ENCODE data around the gene RAD23B.

RAD23B gene

DNA sequence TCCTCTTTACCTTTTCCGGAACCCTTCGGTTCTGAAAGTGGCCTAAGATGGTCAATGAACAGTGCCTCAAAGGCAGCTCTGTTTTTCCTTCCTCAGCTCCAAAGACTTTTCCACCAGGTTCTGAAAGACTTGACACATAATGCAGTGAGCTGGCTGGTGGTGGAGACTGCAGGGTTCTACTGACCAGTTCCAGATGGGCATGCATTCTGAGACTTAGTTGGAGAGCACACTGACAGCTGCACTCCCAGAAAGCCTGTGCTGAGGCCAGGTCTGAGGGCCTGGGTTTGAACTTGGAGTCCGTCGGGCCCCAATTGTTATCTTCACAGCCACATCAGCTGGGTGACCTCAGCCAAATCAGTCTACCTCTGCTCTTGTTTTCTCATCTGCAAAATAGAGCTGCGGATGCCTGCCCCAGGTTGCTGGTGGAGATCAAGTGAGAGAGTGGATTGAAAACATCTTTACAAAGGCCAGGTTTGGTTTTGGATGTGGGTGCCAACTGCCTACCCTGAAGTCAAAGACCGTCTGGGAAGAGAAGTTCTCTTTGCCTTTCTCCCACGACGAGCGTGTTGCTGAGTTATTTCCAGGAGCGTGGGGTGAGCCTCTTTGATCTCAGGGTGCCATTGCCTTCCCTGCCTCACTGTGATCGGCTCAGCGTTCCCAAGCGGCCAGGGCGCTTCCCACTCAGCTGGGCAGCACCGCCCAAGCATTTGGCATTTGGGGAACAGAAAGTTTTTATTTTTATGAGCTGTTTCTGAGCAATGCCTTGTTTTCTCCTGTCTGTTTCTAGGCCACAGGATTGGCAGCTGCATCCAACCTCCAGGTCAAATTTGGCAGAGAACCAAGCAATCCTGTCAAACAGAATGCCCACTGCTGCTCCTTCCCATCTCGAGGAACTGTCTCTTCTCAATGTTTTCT lies 54.9 kb downstream of the RAD23B start:
- DNase-seq = no peak

DNA sequence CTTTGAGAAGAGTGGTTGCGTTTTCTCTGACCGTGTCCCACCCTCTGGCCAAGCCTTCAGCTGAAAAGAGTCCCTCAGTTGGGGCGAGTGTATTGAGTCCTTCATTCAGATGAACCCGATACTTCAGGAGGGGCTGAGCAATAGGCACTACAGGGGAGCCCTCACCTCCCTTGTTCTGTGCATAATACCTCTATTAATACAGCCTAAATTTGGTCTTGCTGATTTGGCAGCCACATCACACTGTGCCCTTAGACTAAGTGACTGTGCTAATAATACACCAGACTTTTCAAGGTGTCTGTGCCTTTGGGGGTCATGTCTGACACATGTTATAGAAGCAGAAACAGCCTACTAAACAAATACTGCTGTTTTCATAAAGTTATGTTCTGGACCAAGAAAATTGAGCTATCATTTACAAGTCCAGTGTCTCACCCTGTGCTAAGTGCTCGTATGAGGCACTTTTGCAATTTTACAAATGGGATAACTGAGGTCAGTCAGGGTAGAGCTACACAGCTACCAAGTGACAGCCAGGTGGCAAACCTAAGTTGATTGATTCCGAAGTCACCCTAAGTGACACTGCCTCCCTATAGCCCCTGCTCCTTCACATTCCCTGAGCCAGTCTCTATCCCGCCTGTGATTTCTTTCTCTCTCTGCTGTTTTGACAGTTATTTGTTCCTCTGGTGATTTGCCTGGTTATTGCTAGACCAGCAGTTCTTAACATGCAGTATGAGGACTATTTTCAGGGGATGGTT lies 56.0 kb downstream of the RAD23B start:
- no peak for DNase-seq

DNA sequence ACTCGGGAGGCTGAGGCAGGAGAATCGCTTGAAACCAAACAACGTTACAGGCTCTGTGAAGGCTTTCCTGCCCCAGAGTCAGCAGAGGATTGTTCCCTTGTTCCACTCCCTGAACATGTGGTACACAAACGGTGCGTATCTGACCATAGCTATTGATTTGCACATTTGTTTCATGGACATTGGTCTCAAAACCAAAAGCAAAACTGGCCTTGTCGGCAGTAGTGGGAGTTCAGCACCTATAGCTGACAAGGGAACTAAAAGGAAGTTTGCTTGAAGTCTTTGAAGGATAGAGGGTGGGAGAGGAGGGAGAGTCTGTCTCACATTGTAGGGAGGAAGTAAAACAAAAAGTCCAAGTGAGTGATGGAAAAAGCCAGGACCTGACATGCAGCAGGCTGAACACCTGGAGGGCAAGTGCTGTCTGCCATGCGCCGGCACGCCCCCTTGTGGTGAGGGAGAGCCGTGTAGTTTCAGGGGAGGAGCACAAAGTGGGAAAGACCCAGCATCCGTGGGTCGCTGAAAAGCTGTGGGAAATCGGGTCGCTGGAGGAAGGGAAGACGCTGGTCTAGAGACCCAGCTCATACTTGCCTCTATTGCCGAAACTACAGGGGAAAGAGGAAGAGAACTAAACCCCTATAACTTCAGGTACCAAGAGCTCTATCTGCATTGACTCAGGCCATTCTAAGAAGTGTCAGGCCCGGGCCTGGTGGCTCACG lies 58.0 kb downstream of the RAD23B start:
- DNase-seq = peak; percentile 49

DNA sequence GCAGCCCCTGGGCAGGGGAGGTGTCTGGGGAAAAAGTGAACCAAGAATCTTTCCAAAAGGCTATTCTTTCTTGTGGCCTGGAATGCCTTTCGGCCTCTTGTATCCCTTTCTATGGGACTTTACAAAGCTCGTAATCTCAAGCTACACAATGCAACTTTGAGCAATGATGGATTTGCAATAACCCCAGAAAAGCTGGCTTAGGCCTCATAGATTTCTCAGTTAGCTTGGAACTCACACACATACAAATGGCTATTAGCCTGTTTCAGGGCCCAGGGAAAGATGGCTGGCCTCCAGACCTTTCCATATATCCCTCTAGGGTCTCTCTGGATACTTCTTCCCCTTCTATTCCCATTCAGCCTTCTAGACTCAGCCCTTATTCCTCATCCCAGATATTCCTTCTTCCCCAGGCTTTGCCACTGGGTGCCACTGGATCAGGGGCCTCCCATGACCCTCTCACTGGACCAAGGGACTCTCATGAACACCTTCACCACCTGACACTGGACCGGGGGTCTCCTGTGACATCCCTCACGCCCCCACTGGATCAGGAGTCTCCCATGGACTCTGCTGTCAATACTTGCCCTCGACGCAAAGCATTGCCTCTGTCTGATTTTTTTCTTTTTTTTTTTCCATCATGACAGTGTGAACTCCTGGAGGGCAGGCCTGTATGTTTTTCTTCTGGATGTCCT lies 59.5 kb downstream of the RAD23B start:
- no peak for DNase-seq

DNA sequence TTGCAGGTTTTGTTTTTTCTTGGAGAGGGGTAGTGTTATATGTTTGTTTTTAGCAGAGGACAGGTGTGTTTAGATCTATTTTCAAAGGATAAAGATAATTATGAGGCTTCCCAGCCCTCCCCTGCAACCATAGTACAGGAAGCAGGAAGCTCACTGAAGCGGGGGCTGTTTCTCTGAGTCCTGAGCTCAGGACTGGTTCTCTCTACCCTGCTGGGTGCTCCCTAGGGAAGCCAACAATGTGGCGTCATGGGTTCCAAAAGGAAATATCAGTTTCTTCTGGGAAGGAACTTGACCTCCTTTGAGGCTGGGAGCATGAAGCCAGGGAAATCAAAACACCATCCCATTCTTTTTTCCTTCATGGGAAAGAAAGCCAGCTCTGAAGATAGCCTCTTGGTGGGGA lies 62.2 kb downstream of the RAD23B start:
- no peak for DNase-seq

DNA sequence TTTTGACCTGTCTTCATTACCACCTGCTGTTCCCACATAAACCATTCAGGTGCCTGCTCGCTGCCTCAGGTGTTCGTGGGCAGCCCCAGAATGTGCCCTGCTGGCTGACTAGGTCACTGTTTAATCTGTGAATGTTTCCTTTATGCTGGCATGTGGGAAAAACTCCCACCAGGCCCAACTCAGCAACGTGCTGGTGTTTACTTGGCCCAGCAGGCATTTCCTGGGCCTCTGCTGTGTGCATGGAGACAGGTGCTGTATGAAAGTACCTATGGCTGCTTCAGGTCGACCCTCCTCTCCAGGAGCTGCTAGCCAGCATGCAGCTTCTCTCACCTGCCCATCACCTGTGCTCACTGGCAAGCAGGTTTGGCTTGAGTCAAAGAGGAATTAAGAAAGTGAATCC lies 65.8 kb downstream of the RAD23B start:
- no peak for DNase-seq

DNA sequence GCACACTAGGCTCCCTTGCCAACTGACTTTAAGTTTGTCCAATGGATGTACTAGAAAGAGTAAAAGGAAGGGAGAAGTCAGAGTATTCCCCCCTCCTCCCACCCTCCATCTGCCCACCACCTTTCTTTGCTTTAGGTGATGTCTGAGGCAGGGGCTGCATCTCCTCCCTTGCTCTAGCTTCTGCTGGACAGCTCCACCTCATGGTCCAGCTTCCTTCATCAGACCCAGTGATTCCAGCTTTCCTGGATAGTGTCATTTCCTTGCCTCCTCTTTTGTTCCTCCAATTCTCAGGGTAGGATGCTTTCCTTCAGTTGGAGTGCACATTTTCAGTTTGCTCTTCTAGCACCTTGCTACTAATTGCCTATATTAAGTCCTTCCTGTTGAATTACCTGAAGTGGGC lies 67.4 kb downstream of the RAD23B start:
- DNase-seq = no peak

DNA sequence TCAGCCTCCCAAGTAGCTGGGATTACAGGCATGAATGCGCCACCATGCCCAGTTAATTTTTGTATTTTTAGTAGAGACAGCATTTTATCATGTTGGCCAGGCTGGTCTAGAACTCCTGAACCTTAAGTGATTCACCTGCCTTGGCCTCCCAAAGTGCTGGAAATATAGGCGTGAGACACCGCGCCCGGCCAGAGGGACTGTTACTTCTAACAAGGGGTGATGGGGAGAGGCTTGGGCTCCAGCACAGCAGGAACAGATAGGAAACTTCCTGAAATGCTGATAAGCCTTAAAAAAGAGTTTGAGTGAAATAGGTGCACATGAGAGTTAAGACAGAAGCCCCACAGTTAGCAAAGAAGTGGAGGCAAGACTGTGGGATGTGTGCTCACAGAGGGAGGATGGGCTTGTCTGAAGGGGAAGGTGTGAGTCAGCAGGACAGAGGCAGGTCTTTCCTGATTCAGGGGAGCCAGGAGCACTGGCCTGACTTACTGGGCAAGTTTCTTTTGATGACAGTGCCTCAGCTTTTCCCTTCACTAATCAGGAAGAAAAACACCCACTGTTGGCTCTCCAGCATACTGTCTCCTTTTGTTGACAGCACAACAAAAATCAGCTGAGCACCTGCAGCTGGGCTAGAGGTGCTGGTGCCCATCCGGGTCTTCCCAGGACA lies 68.4 kb downstream of the RAD23B start:
- DNase-seq = no peak

DNA sequence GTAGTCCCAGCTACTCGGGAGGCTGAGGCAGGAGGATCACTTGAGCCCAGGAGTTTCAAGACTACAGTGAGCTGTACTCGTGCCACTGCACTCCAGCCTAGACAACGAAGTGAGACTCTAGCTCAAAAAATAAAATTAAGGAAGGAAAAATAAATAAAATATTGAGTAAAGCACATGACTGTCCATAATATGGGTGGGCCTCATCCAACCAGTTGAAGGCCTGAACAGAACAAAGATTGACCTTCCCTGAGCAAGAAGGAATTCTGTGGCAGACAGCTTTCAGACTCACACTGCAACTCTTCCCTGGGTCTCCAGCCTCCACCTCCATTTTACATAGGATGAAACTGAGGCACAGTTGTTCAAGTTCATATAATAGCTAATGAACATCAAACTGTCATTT lies 72.3 kb downstream of the RAD23B start:
- DNase-seq = no peak

DNA sequence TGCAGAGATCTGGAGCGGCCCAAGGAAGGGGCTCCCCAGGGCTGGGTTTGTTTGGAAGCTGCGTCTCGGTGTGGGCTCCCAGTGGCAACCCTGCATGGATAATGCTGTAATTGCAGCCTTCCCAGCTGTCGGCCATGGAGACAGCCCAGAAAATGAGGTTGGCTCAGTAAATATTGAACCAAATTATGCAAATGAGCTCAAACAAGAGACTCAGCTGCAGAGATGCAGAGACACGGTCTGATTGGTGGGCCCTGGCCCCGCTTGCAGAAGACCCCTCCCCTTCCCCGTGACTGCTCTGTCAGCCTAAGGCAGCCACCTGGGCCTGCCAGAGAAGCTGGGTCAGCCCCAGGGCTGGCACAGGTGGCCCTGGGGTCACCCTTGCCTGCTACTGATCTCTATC lies 75.9 kb downstream of the RAD23B start:
- DNase-seq = peak; percentile 53

DNA sequence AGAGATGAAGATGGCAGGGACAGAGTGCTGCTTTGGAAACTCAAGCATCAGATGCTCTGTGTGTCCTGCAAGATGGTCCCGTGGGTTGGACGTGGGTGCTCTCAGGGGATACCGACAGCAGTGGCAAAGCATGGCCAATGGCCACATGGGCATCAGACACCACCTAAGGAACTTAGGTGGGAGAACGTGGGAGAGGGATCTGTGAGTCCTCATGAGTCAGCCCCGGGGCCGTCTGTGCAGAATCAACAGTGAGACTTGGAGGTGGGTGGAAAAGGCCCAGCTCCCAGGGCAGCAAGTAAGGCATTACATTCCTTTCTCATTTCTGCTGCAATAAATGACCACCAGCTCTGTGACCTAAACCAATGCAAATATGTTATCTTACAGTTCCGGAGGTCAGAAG lies 77.0 kb downstream of the RAD23B start:
- no peak for DNase-seq

DNA sequence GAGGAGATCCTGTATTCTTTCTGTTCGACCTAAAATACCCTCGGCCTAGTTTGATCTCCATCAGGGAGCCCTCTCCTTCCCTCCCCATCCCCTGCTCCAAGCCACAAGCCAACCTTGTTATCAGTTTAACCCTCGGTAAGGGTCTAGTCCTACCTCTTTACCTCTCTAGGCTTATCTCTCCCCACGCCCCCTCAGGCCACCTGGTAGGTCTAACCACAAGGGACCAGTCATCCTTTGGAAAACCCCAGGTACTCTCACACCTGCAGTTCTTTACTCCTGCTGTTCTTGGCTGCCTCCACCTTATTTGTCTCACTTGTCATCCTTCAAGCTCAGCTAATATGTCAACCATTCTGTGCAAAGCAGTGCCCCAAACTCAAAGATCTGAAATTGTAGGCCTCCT lies 78.7 kb downstream of the RAD23B start:
- no peak for DNase-seq

DNA sequence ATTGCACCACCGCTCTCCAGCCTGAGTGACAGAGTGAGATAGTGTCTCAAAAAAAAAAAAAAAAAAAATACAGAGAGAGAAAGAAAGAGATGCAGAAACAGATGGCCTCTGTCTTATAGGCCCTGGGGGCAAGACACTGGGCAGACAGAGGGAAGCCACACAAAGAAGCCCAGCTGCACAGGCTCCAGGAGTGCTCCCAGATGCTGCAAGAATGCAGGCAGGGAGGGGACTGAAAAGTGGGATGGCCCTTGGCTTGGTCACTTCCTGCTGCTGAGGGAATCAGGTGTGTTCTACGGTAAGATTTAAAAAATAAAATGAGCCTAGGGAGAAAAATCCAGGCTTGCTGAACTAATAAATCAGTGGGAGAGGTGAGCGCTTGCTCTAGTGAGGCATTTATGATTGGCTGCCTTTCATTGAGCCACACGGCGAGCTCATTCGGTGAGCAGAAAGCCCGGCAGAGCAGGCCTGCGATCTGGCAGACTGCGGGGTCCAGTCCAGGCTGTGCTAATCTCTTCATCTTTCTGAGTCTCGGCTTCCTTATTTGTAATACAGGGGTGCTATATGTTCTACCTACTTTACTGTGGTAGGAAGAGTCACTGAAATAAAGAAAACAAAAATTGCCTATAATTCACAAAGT lies 80.6 kb downstream of the RAD23B start:
- DNase-seq = peak; percentile 66

DNA sequence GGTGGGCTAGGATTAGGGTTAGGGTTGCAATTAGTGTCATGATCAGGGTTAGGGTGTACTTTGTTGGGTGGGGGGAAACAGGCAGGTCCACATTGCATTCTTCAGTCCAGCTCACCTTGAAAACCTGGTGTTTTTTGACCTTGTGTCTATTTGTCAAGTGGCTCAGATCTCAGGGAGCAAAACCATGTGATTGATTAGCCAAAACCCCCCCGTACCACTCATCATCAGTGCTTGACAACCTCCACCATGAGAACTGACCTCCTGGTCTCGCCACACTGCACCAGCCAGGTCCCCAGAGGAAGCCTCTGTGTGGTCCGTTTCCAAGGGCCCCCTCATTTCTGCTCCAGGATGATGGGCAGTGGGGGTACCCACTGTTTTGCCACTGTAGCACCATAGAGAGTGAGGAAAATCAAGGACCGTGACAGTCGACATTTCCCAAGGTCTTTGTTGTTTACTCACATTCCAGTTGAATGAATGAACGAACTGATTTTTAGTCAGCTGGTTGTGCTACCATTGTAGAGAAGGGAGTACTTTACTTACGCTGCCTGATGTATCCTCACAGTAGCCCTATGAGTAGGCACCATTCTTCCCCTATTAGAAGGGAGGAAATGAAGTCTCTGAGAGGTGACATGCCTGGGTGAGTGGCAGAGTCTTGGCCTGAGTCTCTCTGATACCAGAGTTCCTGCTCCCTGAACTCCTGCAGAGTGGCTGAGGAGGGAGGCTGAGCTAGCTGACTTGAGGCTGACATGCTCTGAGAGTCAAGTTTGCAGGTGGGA lies 84.8 kb downstream of the RAD23B start:
- DNase-seq = no peak

DNA sequence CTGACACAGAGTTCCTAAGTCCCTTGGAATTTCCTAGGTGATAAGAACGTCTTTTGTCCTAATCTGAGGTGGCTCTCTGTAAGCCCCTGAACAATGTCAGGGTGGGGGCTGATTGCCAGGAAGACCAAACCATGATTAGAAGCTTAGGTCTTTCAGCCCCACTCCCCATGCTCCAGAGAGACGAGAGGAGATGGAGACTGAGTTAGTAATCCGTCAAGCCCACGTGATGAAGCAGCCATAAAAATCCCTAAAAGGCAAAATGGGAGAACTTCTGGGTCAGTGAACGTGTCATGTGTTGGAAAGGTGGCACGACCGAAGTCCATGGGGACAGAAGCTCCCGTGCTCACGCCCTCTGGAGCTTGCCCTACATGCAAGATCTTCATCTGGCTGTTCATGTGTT lies 85.6 kb downstream of the RAD23B start:
- no peak for DNase-seq

DNA sequence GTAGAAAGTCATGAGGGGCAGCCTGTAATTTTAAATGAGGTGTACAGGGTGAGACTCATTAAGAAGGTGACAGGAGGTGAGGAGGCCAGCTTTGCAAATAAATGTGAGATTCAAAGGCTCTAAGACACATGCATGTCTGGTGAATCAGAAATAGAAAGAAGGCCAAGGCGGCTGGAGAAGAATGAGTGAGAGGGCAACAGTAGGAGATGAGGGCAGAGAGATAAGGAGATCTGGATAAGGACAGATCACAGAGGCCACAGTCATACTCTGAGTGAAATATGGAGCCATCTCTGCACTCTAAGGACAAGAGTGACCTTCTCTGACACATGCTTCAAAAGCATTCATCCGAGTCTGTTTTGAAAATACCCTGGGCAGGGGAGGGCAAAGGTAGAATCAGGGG lies 90.7 kb downstream of the RAD23B start:
- no peak for DNase-seq

DNA sequence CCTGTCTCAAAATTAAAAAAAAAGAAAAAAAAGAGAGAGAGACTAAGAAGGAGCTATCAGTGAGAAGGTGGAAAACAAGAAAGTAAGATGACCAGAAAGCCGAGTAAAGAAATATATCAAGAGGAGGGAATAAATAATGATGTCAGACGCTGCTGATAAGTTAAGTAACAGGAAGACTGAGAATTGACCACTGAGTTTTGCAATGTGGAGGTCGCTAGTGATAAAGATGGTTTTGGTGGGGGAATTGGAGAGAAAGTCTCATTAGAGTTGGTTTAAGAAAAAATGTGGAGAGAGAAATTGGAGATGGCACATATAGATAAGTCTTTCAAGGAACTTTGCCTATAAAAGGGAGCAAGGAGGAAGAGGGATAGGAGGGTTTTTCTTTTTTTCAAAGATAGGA lies 91.9 kb downstream of the RAD23B start:
- no peak for DNase-seq

DNA sequence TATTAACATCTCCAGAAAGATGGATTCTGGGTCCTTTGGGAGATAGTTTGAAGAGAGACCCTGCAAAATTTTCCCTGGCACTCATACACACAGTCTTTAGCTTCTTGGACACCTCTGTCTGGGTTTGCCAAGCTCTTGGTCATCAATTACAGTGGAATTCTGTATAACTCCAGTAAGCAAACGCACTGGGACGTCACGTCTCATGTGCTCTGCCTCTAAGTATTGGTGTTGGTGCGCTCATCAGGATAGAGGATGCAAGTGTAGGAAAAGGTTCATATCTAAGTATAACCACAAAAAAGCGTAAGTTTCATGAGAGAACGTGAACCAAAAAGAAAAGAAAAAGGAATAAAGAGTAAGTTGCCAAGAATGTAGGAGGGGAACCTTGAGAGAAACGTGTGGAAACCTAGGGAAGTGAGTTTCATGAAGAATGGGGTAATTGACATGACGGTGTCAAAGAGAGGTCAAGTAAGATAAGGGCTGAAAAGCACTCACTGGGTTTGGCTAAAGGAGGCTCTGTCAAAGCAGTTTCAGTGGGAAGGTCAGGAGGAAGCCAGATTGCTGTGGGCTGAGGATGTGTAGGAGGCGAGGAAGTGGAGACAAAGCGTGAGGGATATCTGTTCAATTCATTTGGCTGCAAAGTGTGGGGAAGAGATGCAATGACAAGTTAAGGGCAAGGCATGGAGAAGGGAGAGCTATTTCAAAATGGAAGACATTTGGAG lies 92.7 kb downstream of the RAD23B start:
- no peak for DNase-seq

DNA sequence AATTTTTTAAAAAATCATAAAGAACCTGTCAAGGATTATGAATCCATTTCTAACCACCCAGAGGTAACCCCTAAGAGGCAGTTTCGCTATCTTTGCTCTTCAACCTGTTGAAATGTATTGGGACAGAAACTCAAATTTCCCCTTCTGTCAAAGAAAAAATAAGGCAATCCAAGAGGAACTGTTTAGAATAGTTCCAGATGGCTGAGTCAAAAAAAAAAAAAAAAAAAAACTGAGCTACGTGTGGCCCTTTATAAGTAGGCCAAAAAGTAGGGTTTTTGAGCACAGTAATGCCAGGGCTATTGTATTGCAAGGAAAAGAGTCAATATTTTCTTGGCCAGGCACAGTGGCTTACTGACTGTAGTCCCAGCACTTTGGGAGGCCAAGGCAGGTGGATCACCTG lies 94.9 kb downstream of the RAD23B start:
- DNase-seq = no peak
